Breast epithelium (tissue), 3 donors: ENCODE measurements around the gene FBXW9.

Experiments
- POLR2A ChIP-seq: fragments of 450-650 bp; IDR thresholded peaks from one replicate; pipeline ENCODE4 v1.6.1; 2016; ENCODE audit warnings: antibody characterized with exemption, mild to moderate bottlenecking, moderate library complexity
- TF ChIP-seq, protein P1 (sequence below), 3 donors: fragments of 450-650 bp; IDR thresholded peaks; one replicate each; pipeline ENCODE4 v1.5.1; 2016 to 2017; ENCODE audit warnings: antibody characterized with exemption in 3 of 3, mild to moderate bottlenecking in 3 of 3, moderate library complexity in 3 of 3

DNA sequence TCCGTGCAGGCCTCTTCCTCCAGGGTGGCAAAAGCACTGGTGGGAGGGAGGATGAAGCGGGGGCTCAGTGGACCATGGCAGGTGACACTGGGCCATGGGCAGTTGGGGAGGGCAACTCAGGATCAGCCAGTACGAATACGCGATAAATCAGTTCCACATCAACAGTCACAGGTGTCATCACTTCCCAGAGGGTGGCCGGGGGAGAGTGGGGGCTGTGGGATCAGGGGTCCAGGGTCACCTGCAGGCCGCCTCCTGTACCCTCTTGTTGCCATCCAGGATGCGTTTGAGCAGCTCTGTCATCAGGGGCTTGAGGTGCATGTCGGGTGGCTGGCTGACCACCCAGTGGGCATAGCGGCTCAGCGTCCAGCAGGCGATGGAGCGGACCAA, 9.9 kb upstream of the FBXW9 start:
- TF ChIP-seq, protein P1, sequence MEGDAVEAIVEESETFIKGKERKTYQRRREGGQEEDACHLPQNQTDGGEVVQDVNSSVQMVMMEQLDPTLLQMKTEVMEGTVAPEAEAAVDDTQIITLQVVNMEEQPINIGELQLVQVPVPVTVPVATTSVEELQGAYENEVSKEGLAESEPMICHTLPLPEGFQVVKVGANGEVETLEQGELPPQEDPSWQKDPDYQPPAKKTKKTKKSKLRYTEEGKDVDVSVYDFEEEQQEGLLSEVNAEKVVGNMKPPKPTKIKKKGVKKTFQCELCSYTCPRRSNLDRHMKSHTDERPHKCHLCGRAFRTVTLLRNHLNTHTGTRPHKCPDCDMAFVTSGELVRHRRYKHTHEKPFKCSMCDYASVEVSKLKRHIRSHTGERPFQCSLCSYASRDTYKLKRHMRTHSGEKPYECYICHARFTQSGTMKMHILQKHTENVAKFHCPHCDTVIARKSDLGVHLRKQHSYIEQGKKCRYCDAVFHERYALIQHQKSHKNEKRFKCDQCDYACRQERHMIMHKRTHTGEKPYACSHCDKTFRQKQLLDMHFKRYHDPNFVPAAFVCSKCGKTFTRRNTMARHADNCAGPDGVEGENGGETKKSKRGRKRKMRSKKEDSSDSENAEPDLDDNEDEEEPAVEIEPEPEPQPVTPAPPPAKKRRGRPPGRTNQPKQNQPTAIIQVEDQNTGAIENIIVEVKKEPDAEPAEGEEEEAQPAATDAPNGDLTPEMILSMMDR (IDR thresholded peaks at IDR 0.05) = no peak
- TF ChIP-seq POLR2A = no peak
